K562 (cell line): Measurements from ENCODE around the gene GEMIN4. TPM values are rescaled to one million over a fixed set of nuclear protein-coding genes. Genes with fewer than 3 reads are reported as not detected.

Source experiments
- CHCHD3 ChIP-seq: fragments of 250-450 bp; sonication (Bioruptor Pico); IDR thresholded peaks from 2 replicates; pipeline ENCODE4 v2.1.2; 2022; ENCODE audit warnings: mild to moderate bottlenecking
- GATAD2B ChIP-seq: fragments of 450-650 bp; IDR thresholded peaks from 2 replicates; pipeline ENCODE4 v1.6.1; 2017; ENCODE audit warnings: mild to moderate bottlenecking, borderline replicate concordance
- HDGF ChIP-seq: fragments of 450-650 bp; IDR thresholded peaks from 2 replicates; pipeline ENCODE4 v1.6.1; 2016
- JUND ChIP-seq, 2 experiments: IDR thresholded peaks; 2 replicates in 1 of 2; 3 replicates in 1 of 2; pipeline ENCODE4 v1.6.1; 2011; ENCODE audit warnings: borderline replicate concordance in 2 of 2, low read depth in 2 of 2, low read length in 2 of 2, improper control_type of control experiment in 1 of 2, missing biosample characterization in 1 of 2, missing genetic modification characterization in 1 of 2, missing genetic modification reagents in 1 of 2
- KAT8 ChIP-seq: fragments of 450-650 bp; IDR thresholded peaks from 2 replicates; pipeline ENCODE4 v1.6.1; 2016; ENCODE audit warnings: low read depth, mild to moderate bottlenecking
- NFE2L1 ChIP-seq: fragments of 450-650 bp; IDR thresholded peaks from 2 replicates; pipeline ENCODE4 v1.6.1; 2016; ENCODE audit warnings: missing genetic modification characterization, low read depth, mild to moderate bottlenecking, missing compliant biosample characterization, moderate library complexity, borderline replicate concordance
- NKRF ChIP-seq: fragments of 450-650 bp; IDR thresholded peaks from 2 replicates; pipeline ENCODE4 v1.6.1; 2016; ENCODE audit warnings: borderline replicate concordance
- PHB ChIP-seq: fragments of 250-450 bp; sonication (Bioruptor Pico); IDR thresholded peaks from 2 replicates; pipeline ENCODE4 v1.5.0; 2021
- REST ChIP-seq, 2 experiments: fragments of 450-650 bp; formaldehyde crosslinking in 1 of 2; IDR thresholded peaks; 2 replicates each; pipeline versions ENCODE4 v1.4.0 to v1.6.1; 2014 to 2020; ENCODE audit warnings: mild to moderate bottlenecking in 2 of 2, borderline replicate concordance in 1 of 2, low read depth in 1 of 2
- THRA ChIP-seq: fragments of 450-650 bp; IDR thresholded peaks from 2 replicates; pipeline ENCODE4 v1.6.1; 2017; ENCODE audit warnings: mild to moderate bottlenecking, moderate library complexity
- ZNF717 ChIP-seq: fragments of 250-450 bp; sonication (Bioruptor Pico); IDR thresholded peaks from 2 replicates; pipeline ENCODE4 v1.5.0; 2021
- ZNF780A ChIP-seq: fragments of 250-450 bp; sonication (Bioruptor Pico); IDR thresholded peaks from 2 replicates; pipeline ENCODE4 v1.5.0; 2021; ENCODE audit warnings: mild to moderate bottlenecking
- polyA plus RNA-seq, 8 experiments: library from polyadenylated mRNA; depleted of rRNA in 4 of 8; stranded (reverse) in 5 of 8; unstranded in 3 of 8; fragments of >200 nt; fragmentation: Nextera tagmentation in 2 of 8; fragmentation: Illumina TruSeq in 1 of 8; extraction: Ambion mirVana in 2 of 8; extraction: Trizol in 1 of 8; gene quantifications; 2 replicates each; pipeline versions ENCODE4 v1.2.1 to v1.2.3, GENCODE V29; 2011 to 2014; ENCODE audit warnings: inconsistent platforms in 1 of 8, missing spikeins in 1 of 8
- total RNA-seq, 7 experiments: library from RNA; depleted of rRNA in 6 of 7; stranded (reverse); fragments of >200 nt in 6 of 7; fragmentation: Illumina TruSeq in 2 of 7; extraction: Trizol in 2 of 7; gene quantifications; 2 replicates each; pipeline versions ENCODE4 v1.2.1 to v1.2.3, GENCODE V29; 2011 to 2021; ENCODE audit warnings: low replicate concordance in 1 of 7
- TF ChIP-seq, protein P1 (sequence below): fragments of 450-650 bp; IDR thresholded peaks from 2 replicates; pipeline ENCODE4 v1.7.0; 2016; ENCODE audit warnings: borderline replicate concordance

GEMIN4 gene
- total and polyA plus RNA-seq, 9 of the 15 experiments (the other 6 are each of a cell fraction or from before 2014, with no cell fraction given), result 1.8 to 42.5 (median 10.8) TPM

- TF ChIP-seq REST (IDR thresholded peaks at IDR 0.05; ENCODE audit: borderline replicate concordance), result no peak
- no peak for TF ChIP-seq REST (CRISPR knock-in tag; IDR thresholded peaks at IDR 0.05; ENCODE audit: low read depth)
- TF ChIP-seq PHB (CRISPR knock-in tag), result no peak
- TF ChIP-seq CHCHD3, result no peak
- TF ChIP-seq, protein P1, sequence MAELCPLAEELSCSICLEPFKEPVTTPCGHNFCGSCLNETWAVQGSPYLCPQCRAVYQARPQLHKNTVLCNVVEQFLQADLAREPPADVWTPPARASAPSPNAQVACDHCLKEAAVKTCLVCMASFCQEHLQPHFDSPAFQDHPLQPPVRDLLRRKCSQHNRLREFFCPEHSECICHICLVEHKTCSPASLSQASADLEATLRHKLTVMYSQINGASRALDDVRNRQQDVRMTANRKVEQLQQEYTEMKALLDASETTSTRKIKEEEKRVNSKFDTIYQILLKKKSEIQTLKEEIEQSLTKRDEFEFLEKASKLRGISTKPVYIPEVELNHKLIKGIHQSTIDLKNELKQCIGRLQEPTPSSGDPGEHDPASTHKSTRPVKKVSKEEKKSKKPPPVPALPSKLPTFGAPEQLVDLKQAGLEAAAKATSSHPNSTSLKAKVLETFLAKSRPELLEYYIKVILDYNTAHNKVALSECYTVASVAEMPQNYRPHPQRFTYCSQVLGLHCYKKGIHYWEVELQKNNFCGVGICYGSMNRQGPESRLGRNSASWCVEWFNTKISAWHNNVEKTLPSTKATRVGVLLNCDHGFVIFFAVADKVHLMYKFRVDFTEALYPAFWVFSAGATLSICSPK, result no peak
- no peak for TF ChIP-seq HDGF
- TF ChIP-seq GATAD2B, result 0 out of 2 replicates have a peak, but pooled peaks have one; percentile 17
- TF ChIP-seq NFE2L1 (tag), result no peak
- TF ChIP-seq NKRF, result peak; percentile 95
- TF ChIP-seq KAT8, result no peak
- TF ChIP-seq JUND (IDR thresholded peaks at IDR 0.05; ENCODE audit: borderline replicate concordance, low read depth, low read length), result peak; percentile 60; the same call in 1 of the 2 replicates
- TF ChIP-seq JUND (tag; IDR thresholded peaks at IDR 0.05; ENCODE audit: borderline replicate concordance, low read depth, low read length), result no peak
- no peak for TF ChIP-seq ZNF717 (CRISPR knock-in tag)
- no peak for TF ChIP-seq THRA
- no peak for TF ChIP-seq ZNF780A (CRISPR knock-in tag)
Measured at GRCh38 chr17:781805-782731, 30.0 kb upstream of the GEMIN4 start, which contains the start of the genes GLOD4 and MRM3 (continued).
